Smooth muscle cell (in vitro differentiated cells): ENCODE measurements around the gene TBC1D3G. TPM values are rescaled to one million over a fixed set of nuclear protein-coding genes. Genes with fewer than 3 reads are reported as not detected.

Experiments
- polyA plus RNA-seq: library from polyadenylated mRNA; unstranded; fragments of >200 nt; fragmentation: Nextera tagmentation; extraction: Ambion mirVana; gene quantifications from 2 replicates; pipeline ENCODE4 v1.2.1, GENCODE V29; 2016
- small RNA-seq: library from RNA; depleted of rRNA; stranded (forward); fragments of <200 nt; gene quantifications from one replicate; pipeline ENCODE3, GENCODE V24; 2014
- total RNA-seq: library from RNA; depleted of rRNA; stranded (reverse); fragments of >200 nt; gene quantifications from 2 replicates; pipeline ENCODE4 v1.2.3, GENCODE V29; 2014

The TBC1D3G gene
- total and polyA plus RNA-seq, 2 experiments from 2014 or later, result not detected

Small RNA genes within 50 kb of the gene (small RNA-seq; reads per million reads assigned to genes)
- gene RF00019, result not detected

Other genes with a start within 250 kb of the TBC1D3G start
- gene CCL3, start 233.7 kb upstream of the TBC1D3G start, total RNA-seq, result 1.3 and 4.8 TPM in 2 replicates
- 0.63 and 6.7 TPM in 2 replicates for gene CCL3, start 233.7 kb upstream of the TBC1D3G start, polyA plus RNA-seq
- gene CCL4, start 220.1 kb upstream of the TBC1D3G start, total RNA-seq, result 0.81 and 1.3 TPM in 2 replicates
- gene CCL4, start 220.1 kb upstream of the TBC1D3G start, polyA plus RNA-seq, result 1.5 TPM in 1 of 2 replicates, not detected in the other
- not detected in 2 replicates for gene TBC1D3B, start 147.2 kb upstream of the TBC1D3G start, total RNA-seq
- gene TBC1D3B, start 147.2 kb upstream of the TBC1D3G start, polyA plus RNA-seq, result 1.4 and 2.8 TPM in 2 replicates
- gene CCL3L1, start 127.1 kb upstream of the TBC1D3G start, total RNA-seq, result 0.81 TPM in 1 of 2 replicates, not detected in the other
- 1.9 TPM in 1 of 2 replicates, not detected in the other for gene CCL3L1, start 127.1 kb upstream of the TBC1D3G start, polyA plus RNA-seq
- not detected in 2 replicates for gene CCL4L2, start 112.8 kb upstream of the TBC1D3G start, total RNA-seq
- 0.35 TPM in 1 of 2 replicates, not detected in the other for gene CCL4L2, start 112.8 kb upstream of the TBC1D3G start, polyA plus RNA-seq
- gene TBC1D3I, start 59.3 kb upstream of the TBC1D3G start, total RNA-seq, result 0.18 TPM in 1 of 2 replicates, not detected in the other
- 0.11 TPM in 1 of 2 replicates, not detected in the other for gene TBC1D3I, start 59.3 kb upstream of the TBC1D3G start, polyA plus RNA-seq
- not detected in 2 replicates for gene TBC1D3H, start 64.6 kb downstream of the TBC1D3G start, total RNA-seq
- gene TBC1D3H, start 64.6 kb downstream of the TBC1D3G start, polyA plus RNA-seq, result not detected in 2 replicates
- 33.7 and 34.2 TPM in 2 replicates for gene ZNHIT3, start 162.8 kb downstream of the TBC1D3G start, total RNA-seq
- gene ZNHIT3, start 162.8 kb downstream of the TBC1D3G start, polyA plus RNA-seq, result 43.0 and 47.7 TPM in 2 replicates
- gene MYO19, start 211.0 kb downstream of the TBC1D3G start, total RNA-seq, result 32.8 and 34.8 TPM in 2 replicates
- gene MYO19, start 211.0 kb downstream of the TBC1D3G start, polyA plus RNA-seq, result 20.4 and 27.9 TPM in 2 replicates
- 2.3 and 3.4 TPM in 2 replicates for gene PIGW, start 211.1 kb downstream of the TBC1D3G start, total RNA-seq
- 4.5 TPM in 2 replicates for gene PIGW, start 211.1 kb downstream of the TBC1D3G start, polyA plus RNA-seq
- gene GGNBP2, start 221.0 kb downstream of the TBC1D3G start, total RNA-seq, result 56.6 and 61.8 TPM in 2 replicates
- gene GGNBP2, start 221.0 kb downstream of the TBC1D3G start, polyA plus RNA-seq, result 54.4 and 68.8 TPM in 2 replicates